HepG2 (cell line): Measurements from ENCODE around the gene CAMSAP3.

Source experiments
- EP300 ChIP-seq, 3 experiments: sonication (generic) in 1 of 3; formaldehyde crosslinking in 1 of 3; IDR thresholded peaks; 2 replicates each; pipeline versions ENCODE4 v1.5.1 to v1.6.1; 2011 to 2020; ENCODE audit warnings: low read depth in 2 of 3, low read length in 2 of 3, borderline replicate concordance in 1 of 3, improper control_type of control experiment in 1 of 3, mild to moderate bottlenecking in 1 of 3, missing genetic modification reagents in 1 of 3, moderate library complexity in 1 of 3
- JARID2 ChIP-seq: sonication (generic); formaldehyde crosslinking; IDR thresholded peaks from 2 replicates; pipeline ENCODE4 v1.8.1; 2023; ENCODE audit warnings: missing genetic modification reagents, inconsistent platforms; ENCODE audit not compliant: insufficient replicate concordance
- MAFF ChIP-seq: IDR thresholded peaks from 2 replicates; pipeline ENCODE4 v1.6.1; 2011; ENCODE audit warnings: low read depth, low read length, improper control_type of control experiment
- POLR2AphosphoS5 ChIP-seq: IDR thresholded peaks from 2 replicates; pipeline ENCODE4 v1.6.1; 2012; ENCODE audit warnings: low read depth, low read length
- SMC3 ChIP-seq: IDR thresholded peaks from 2 replicates; pipeline ENCODE4 v1.6.1; 2011; ENCODE audit warnings: low read length, improper control_type of control experiment
- SNAPC5 ChIP-seq: sonication (generic); formaldehyde crosslinking; IDR thresholded peaks from 2 replicates; pipeline ENCODE4 v1.8.1; 2023; ENCODE audit warnings: mild to moderate bottlenecking, missing genetic modification reagents, borderline replicate concordance
- THAP9 ChIP-seq: sonication (generic); formaldehyde crosslinking; IDR thresholded peaks from 2 replicates; pipeline ENCODE4; 2020; ENCODE audit warnings: missing genetic modification reagents, mild to moderate bottlenecking, borderline replicate concordance
- USF2 ChIP-seq, 2 experiments: sonication (generic) in 1 of 2; formaldehyde crosslinking in 1 of 2; IDR thresholded peaks; 2 replicates each; pipeline versions ENCODE4 v1.5.1 to v1.6.1; 2011 to 2020; ENCODE audit warnings: borderline replicate concordance in 1 of 2, low read depth in 1 of 2, low read length in 1 of 2, mild to moderate bottlenecking in 1 of 2, missing genetic modification reagents in 1 of 2, moderate library complexity in 1 of 2
- ZSCAN9 ChIP-seq: IDR thresholded peaks from 2 replicates; pipeline ENCODE4 v1.6.1; 2016; ENCODE audit warnings: borderline replicate concordance
- TF ChIP-seq, protein P1 (sequence below): sonication (generic); formaldehyde crosslinking; IDR thresholded peaks from 2 replicates; pipeline ENCODE4 v1.4.0; 2020; ENCODE audit warnings: mild to moderate bottlenecking, missing genetic modification reagents, borderline replicate concordance
- TF ChIP-seq, protein P2 (sequence below): sonication (generic); formaldehyde crosslinking; IDR thresholded peaks from 2 replicates; pipeline ENCODE4 v1.4.0; 2020; ENCODE audit warnings: missing genetic modification reagents

- TF ChIP-seq SMC3, result no peak
- TF ChIP-seq, protein P1, sequence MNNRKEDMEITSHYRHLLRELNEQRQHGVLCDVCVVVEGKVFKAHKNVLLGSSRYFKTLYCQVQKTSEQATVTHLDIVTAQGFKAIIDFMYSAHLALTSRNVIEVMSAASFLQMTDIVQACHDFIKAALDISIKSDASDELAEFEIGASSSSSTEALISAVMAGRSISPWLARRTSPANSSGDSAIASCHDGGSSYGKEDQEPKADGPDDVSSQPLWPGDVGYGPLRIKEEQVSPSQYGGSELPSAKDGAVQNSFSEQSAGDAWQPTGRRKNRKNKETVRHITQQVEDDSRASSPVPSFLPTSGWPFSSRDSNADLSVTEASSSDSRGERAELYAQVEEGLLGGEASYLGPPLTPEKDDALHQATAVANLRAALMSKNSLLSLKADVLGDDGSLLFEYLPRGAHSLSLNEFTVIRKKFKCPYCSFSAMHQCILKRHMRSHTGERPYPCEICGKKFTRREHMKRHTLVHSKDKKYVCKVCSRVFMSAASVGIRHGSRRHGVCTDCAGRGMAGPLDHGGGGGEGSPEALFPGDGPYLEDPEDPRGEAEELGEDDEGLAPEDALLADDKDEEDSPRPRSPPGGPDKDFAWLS, result no peak
- TF ChIP-seq MAFF, result no peak
- TF ChIP-seq USF2 (IDR thresholded peaks at IDR 0.05; ENCODE audit: low read depth, low read length), result no peak
- TF ChIP-seq USF2 (CRISPR knock-in tag; IDR thresholded peaks at IDR 0.05; ENCODE audit: borderline replicate concordance), result no peak
- TF ChIP-seq, protein P2, sequence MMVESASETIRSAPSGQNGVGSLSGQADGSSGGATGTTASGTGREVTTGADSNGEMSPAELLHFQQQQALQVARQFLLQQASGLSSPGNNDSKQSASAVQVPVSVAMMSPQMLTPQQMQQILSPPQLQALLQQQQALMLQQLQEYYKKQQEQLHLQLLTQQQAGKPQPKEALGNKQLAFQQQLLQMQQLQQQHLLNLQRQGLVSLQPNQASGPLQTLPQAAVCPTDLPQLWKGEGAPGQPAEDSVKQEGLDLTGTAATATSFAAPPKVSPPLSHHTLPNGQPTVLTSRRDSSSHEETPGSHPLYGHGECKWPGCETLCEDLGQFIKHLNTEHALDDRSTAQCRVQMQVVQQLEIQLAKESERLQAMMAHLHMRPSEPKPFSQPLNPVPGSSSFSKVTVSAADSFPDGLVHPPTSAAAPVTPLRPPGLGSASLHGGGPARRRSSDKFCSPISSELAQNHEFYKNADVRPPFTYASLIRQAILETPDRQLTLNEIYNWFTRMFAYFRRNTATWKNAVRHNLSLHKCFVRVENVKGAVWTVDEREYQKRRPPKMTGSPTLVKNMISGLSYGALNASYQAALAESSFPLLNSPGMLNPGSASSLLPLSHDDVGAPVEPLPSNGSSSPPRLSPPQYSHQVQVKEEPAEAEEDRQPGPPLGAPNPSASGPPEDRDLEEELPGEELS (CRISPR knock-in tag), result no peak
- no peak for TF ChIP-seq POLR2AphosphoS5
- no peak for TF ChIP-seq SNAPC5 (CRISPR knock-in tag)
- no peak for TF ChIP-seq THAP9 (CRISPR knock-in tag)
- no peak for TF ChIP-seq EP300 (IDR thresholded peaks at IDR 0.05; ENCODE audit: low read depth in 2 of 2, low read length in 2 of 2)
- TF ChIP-seq EP300 (CRISPR knock-in tag; IDR thresholded peaks at IDR 0.05; ENCODE audit: borderline replicate concordance), result no peak
- TF ChIP-seq ZSCAN9 (CRISPR knock-in tag), result no peak
- no peak for TF ChIP-seq JARID2
Observed at GRCh38 chr19:7654401-7654800, 58.7 kb downstream of the CAMSAP3 start.
